Right atrium auricular region (tissue), 2 donors: ENCODE data around the gene RPL41. TPM values are rescaled to one million over a fixed set of nuclear protein-coding genes. Genes with fewer than 3 reads are reported as not detected.
A peak's percentile ranks its signal among the peaks of the same experiment; 100 is the strongest.

Source experiments
- DNase-seq: peaks from one replicate; pipeline ENCODE4 v3.0.0-alpha.2; 2019; ENCODE audit warnings: low spot score
- H3K27ac ChIP-seq, 2 donors: fragments of 200-600 bp; sonication (generic); 1 replicate in 1 of 2; 2 replicates in 1 of 2; pipeline ENCODE4 v1.5.1; 2016 to 2019
- H3K27me3 ChIP-seq, 2 donors: fragments of 200-600 bp; sonication (generic); one replicate each; pipeline versions ENCODE4 v1.5.1 to v1.6.0; 2017 to 2019
- H3K36me3 ChIP-seq: fragments of 200-600 bp; sonication (generic); one replicate; pipeline ENCODE4 v1.5.1; 2016
- H3K4me1 ChIP-seq, 2 donors: fragments of 200-600 bp; sonication (generic); one replicate each; pipeline versions ENCODE4 v1.5.1 to v1.6.0; 2017 to 2019
- H3K4me3 ChIP-seq, 2 donors: fragments of 200-600 bp; sonication (generic); 1 replicate in 1 of 2; 2 replicates in 1 of 2; pipeline ENCODE4 v1.5.1; 2017 to 2019; ENCODE audit warnings: mild to moderate bottlenecking in 1 of 2, moderate library complexity in 1 of 2
- H3K9me3 ChIP-seq, 2 donors: fragments of 200-600 bp; sonication (generic); one replicate each; pipeline ENCODE4 v1.5.1; 2019
- CTCF ChIP-seq, 2 donors: fragments of 200-600 bp; sonication (generic); IDR thresholded peaks; one replicate each; pipeline ENCODE4 v1.5.1; 2019; ENCODE audit warnings: antibody characterized with exemption in 2 of 2
- total RNA-seq, 2 donors: library from RNA; depleted of rRNA; stranded (reverse); fragments of >200 nt; gene quantifications; one replicate each; pipeline ENCODE4 v1.1.0, GENCODE V29; 2016

The RPL41 gene
- total RNA-seq, 2 donors from 2014 or later = 606 to 2,188 TPM

GRCh38 chr12:56158926-56159461 is 42.6 kb downstream of the RPL41 start:
- H3K27me3 ChIP-seq = no peaks in the 10 kb centered on the region
- peak; percentile 96 for DNase-seq
- TF ChIP-seq CTCF (IDR thresholded peaks at IDR 0.05) = no peak
- peaks cover 47% of the 10 kb centered on the region for H3K36me3 ChIP-seq
- H3K4me3 ChIP-seq = peak overlapping the region; percentile 69 to 92
- H3K9me3 ChIP-seq = no peaks in the 10 kb centered on the region
- peaks cover 0 to 41% of the 10 kb centered on the region in 2 donors for H3K4me1 ChIP-seq
- H3K27ac ChIP-seq = peak overlapping the region; percentile 96 to 99

GRCh38 chr12:56159482-56160192 is 43.2 kb downstream of the RPL41 start:
- peak overlapping the region; percentile 69 to 92 for H3K4me3 ChIP-seq
- H3K36me3 ChIP-seq = peaks cover 53% of the 10 kb centered on the region

GRCh38 chr12:56160193-56160763 is 43.8 kb downstream of the RPL41 start:
- H3K27me3 ChIP-seq = no peaks in the 10 kb centered on the region
- peaks cover 60% of the 10 kb centered on the region for H3K36me3 ChIP-seq
- peaks cover 0 to 41% of the 10 kb centered on the region in 2 donors for H3K4me1 ChIP-seq
- no peak for DNase-seq
- H3K4me3 ChIP-seq = peak overlapping the region; percentile 69 to 92
- peak overlapping the region; percentile 96 to 99 for H3K27ac ChIP-seq
- no peaks in the 10 kb centered on the region for H3K9me3 ChIP-seq
- no peak for TF ChIP-seq CTCF (IDR thresholded peaks at IDR 0.05)

More at GRCh38 chr12:56159482-56160192, 43.2 kb downstream of the RPL41 start:
- no peak for DNase-seq
- Histone ChIP-seq H3K27me3 (no peaks in the 10 kb centered on the region), H3K9me3 (no peaks in the 10 kb centered on the region), H3K4me1 (peaks cover 0 to 41% of the 10 kb centered on the region in 2 donors), H3K27ac (peak overlapping the region; percentile 96 to 99)
- TF ChIP-seq CTCF (IDR thresholded peaks at IDR 0.05) = no peak

GRCh38 chr12:56160894-56161689 is 44.7 kb downstream of the RPL41 start:
- peaks cover 68% of the 10 kb centered on the region for H3K36me3 ChIP-seq
- peaks cover 0 to 41% of the 10 kb centered on the region in 2 donors for H3K4me1 ChIP-seq
- H3K27me3 ChIP-seq = no peaks in the 10 kb centered on the region
- no peak for TF ChIP-seq CTCF (IDR thresholded peaks at IDR 0.05)
- no peak for DNase-seq
- H3K27ac ChIP-seq = peak overlapping the region; percentile 96 to 99
- no peaks in the 10 kb centered on the region for H3K9me3 ChIP-seq
- H3K4me3 ChIP-seq = peak overlapping the region; percentile 69 to 92

GRCh38 chr12:56161690-56162351 is 45.4 kb downstream of the RPL41 start:
- H3K4me3 ChIP-seq = peak overlapping the region; percentile 69 to 92
- peaks cover 0 to 40% of the 10 kb centered on the region in 2 donors for H3K4me1 ChIP-seq
- H3K9me3 ChIP-seq = no peaks in the 10 kb centered on the region
- H3K27ac ChIP-seq = peak overlapping the region; percentile 96 to 99
- DNase-seq = no peak
- H3K36me3 ChIP-seq = peaks cover 75% of the 10 kb centered on the region
- H3K27me3 ChIP-seq = no peaks in the 10 kb centered on the region
- TF ChIP-seq CTCF (IDR thresholded peaks at IDR 0.05) = no peak
